Calu3 (cell line): ENCODE data around the gene C16orf86. TPM values are rescaled to one million over a fixed set of nuclear protein-coding genes. Genes with fewer than 3 reads are reported as not detected.
"Not testable (repeated sequence)": the region's sequence is repeated elsewhere in the genome, so short reads cannot be mapped to it uniquely, and the experiment has no call there.

Experiments used
- BruUV-seq: library from RNA; stranded (reverse); fragments of 400-500 nt; replicated peaks from 2 replicates; lab custom pipeline; 2021; lab: Mats Ljungman, UMichigan
- CTCF ChIA-PET: fragments of 300-600 bp; sonication (Branson Sonifier 250); formaldehyde crosslinking; loops from one replicate; lab custom pipeline; 2022; ENCODE audit warnings: antibody characterized with exemption; lab: Charles Lee
- DNase-seq: peaks from one replicate; pipeline ENCODE4 v3.0.0; 2022
- H3K27ac Mint-ChIP-seq: one replicate; pipeline ENCODE4 v1.8.0; 2022; ENCODE audit warnings: mixed read lengths; ENCODE audit not compliant: unreplicated experiment
- H3K27me3 Mint-ChIP-seq: one replicate; pipeline ENCODE4 v1.8.0; 2022; ENCODE audit warnings: mixed read lengths; ENCODE audit not compliant: unreplicated experiment
- H3K36me3 Mint-ChIP-seq: one replicate; pipeline ENCODE4 v1.8.0; 2022; ENCODE audit warnings: mild to moderate bottlenecking, moderate library complexity, mixed read lengths; ENCODE audit not compliant: insufficient read depth, unreplicated experiment
- H3K4me1 Mint-ChIP-seq: one replicate; pipeline ENCODE4 v1.8.0; 2022; ENCODE audit warnings: mild to moderate bottlenecking, low read depth, mixed read lengths; ENCODE audit not compliant: unreplicated experiment
- H3K4me3 Mint-ChIP-seq: one replicate; pipeline ENCODE4 v1.8.0; 2022; ENCODE audit warnings: mild to moderate bottlenecking, low read depth, moderate library complexity, mixed read lengths; ENCODE audit not compliant: unreplicated experiment
- H3K9me3 Mint-ChIP-seq: one replicate; pipeline ENCODE4 v1.8.0; 2022; ENCODE audit warnings: low read depth, mixed read lengths; ENCODE audit not compliant: unreplicated experiment
- intact Hi-C: fragments of 100-400 bp; cut with micrococcal nuclease; formaldehyde crosslinking; loops from one replicate; pipeline ENCODE4 v1.10.0; 2022; ENCODE audit not compliant: unreplicated experiment
- total RNA-seq: library from RNA; stranded (reverse); gene quantifications from 2 replicates; pipeline ENCODE4 v1.2.3, GENCODE V29; 2022
- TF ChIP-seq, protein P1 (sequence below): fragments of 200-600 bp; IDR thresholded peaks from one replicate; pipeline ENCODE4 v1.8.0; 2022; ENCODE audit warnings: antibody characterized with exemption; ENCODE audit not compliant: unreplicated experiment

Gene C16orf86
- total RNA-seq, 1 experiment from 2014 or later = 0.68 TPM

DNA sequence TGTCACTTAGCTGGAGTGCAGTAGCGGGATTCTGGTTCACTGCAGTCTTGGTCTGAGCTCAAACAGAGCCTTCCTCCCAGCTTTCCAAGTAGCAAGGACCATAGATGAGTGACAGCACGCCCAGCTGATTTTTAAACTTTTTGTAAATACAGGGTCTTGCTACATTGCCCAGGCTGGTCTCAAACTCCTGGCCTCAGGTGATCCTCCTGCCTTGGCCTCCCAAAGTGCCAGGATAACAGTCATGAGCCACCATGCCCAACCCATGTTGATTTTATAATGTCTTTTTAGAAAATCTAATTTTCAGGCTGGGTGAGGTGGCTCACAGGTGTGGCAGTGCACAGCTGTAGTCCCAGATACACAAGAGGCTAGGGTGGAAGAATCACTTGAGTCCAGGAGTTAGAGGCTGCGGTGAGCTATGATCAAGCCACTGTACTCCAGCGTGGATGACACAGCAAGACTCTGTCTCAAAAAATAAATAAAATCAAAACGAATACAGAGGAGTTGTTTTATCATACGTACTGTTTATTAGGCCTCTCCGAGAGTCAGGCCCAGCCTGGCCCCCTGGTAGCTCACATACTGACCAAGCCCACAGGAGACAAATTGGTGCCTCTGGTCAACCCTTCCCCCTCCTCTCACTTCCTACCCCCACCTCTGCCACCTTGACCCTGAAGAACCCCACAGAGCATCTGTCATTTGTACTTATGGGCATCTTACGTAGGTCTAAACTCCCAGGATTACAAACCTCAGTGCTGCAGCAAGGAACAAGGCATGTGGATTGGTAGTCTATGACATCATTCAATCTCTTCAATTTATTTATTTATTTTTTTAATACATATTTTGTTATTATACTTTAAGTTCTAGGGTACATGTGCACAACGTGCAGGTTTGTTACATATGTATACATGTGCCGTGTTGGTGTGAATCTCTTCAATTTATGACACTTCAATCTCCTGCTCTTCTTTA lies 13.6 kb downstream of the C16orf86 start:
- no peaks in the 10 kb centered on the region for H3K4me1 Mint-ChIP-seq
- no peak for DNase-seq
- H3K27ac Mint-ChIP-seq = no peak overlapping the region
- TF ChIP-seq, protein P1, sequence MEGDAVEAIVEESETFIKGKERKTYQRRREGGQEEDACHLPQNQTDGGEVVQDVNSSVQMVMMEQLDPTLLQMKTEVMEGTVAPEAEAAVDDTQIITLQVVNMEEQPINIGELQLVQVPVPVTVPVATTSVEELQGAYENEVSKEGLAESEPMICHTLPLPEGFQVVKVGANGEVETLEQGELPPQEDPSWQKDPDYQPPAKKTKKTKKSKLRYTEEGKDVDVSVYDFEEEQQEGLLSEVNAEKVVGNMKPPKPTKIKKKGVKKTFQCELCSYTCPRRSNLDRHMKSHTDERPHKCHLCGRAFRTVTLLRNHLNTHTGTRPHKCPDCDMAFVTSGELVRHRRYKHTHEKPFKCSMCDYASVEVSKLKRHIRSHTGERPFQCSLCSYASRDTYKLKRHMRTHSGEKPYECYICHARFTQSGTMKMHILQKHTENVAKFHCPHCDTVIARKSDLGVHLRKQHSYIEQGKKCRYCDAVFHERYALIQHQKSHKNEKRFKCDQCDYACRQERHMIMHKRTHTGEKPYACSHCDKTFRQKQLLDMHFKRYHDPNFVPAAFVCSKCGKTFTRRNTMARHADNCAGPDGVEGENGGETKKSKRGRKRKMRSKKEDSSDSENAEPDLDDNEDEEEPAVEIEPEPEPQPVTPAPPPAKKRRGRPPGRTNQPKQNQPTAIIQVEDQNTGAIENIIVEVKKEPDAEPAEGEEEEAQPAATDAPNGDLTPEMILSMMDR = no peak
- no peaks in the 10 kb centered on the region for H3K9me3 Mint-ChIP-seq
- CTCF ChIA-PET = interaction anchor here (1.0 kb wide), 1 partner anchor 20 kb away, joined by 4 read pairs; the partner anchor contains the start of gene ACD
- no peaks in the 10 kb centered on the region for H3K27me3 Mint-ChIP-seq
- H3K36me3 Mint-ChIP-seq = peaks cover 6% of the 10 kb centered on the region
- no peak overlapping the region for H3K4me3 Mint-ChIP-seq
- BruUV-seq = no TSS peak
- intact Hi-C loops = no loop called here

DNA sequence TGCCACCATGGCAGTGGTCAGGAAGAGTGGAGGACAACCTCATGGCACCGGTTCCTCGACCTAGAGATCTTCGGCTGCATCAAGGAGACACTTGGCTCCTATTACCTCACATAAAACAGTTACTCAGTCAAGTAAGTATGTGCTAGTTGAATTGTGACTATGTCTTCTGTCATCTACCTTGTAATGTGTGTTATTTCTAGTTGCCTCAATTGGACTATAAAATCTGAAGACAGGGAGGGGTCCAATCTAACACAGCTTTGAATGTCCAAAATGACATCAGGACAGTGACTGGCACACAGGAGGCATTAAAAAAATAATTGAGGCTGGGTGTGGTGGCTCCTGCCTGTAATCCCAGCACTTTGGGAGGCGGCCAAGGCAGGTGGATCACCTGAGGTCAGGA lies 17.2 kb downstream of the C16orf86 start:
- DNase-seq = no peak
- H3K27me3 Mint-ChIP-seq = no peaks in the 10 kb centered on the region
- no peak overlapping the region for H3K4me3 Mint-ChIP-seq
- H3K27ac Mint-ChIP-seq = no peak overlapping the region
- BruUV-seq = no TSS peak
- H3K4me1 Mint-ChIP-seq = no peaks in the 10 kb centered on the region
- TF ChIP-seq, protein P1 = no peak
- intact Hi-C loops = no loop called here
- no peaks in the 10 kb centered on the region for H3K9me3 Mint-ChIP-seq
- H3K36me3 Mint-ChIP-seq = peaks cover 9% of the 10 kb centered on the region
- CTCF ChIA-PET = interaction anchor here (0.6 kb wide), 1 partner anchor 208 kb away, joined by 4 read pairs; no protein-coding TSS in a partner anchor

DNA sequence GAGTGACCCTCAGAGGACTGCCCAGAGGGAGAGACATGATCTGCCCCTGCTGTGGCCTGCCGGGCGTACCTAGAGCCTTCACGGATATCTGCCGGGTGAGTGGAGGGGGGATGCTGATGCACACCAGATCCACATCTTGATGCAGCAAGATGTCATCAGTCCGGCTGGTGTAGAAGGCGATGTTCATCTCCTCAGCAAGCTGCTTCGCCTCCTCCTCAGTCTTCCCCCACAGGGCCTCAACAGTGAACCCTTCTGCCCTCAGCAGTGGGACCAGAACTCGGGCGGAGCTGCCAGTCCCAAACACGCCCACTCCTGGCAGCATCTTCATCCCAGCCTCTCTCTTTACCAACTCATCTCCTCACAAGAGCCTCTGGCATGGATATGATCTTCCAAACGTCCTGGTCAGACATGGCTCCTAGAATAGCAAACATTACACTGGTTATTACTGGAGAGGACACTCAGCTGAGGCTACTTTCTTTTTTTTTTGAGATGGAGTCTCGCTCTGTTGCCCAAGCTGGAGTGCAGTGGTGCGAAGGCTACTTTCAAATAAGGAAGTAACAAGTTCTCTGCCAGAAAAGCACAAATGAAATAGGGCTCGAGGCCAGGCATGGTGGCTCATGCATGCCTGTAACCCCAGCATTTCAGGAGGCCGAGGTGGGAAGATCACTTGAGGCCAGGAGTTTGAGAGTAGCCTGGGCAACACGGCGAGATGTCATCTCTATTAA lies 18.9 kb downstream of the C16orf86 start:
- H3K27ac Mint-ChIP-seq = no peak overlapping the region
- intact Hi-C loops = no loop called here

DNA sequence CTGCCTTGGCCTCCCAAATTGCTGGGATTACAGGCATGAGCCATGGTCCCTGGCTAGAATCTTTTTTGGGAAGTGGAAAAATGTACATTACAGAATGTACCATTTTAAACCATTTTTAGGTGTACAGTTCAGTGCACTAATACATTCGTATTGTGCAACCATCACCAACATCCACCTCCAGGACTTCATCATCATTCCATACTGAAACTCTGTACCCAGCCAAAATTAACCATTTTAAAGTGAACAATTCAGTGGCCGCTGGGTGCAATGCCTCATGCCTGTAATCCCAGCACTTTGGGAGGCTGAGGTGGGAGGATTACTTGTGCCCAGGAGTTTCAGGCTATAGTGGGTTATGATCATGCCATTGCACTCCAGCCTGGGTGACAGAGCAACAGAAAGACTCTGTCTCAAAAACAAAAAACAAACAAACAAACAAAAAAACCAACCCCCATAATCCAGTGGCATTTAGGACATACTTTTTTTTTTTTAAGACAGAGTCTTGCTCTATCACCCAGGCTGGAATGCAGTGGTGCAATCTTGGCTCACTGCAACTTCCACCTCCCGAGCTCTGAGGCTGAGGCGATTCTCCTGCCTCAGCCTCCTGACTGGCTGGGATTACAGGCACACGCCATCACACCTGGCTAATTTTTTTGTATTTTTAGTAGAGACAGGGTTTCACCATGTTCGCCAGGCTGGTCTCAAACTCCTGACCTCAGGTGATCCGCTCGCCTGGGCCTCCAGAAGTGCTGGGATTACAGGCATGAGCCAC lies 27.1 kb downstream of the C16orf86 start:
- DNase-seq = not testable (repeated sequence)

More for the DNA sequence above, 18.9 kb downstream of the C16orf86 start:
- no peaks in the 10 kb centered on the region for H3K9me3 Mint-ChIP-seq
- CTCF ChIA-PET = no interaction called here
- H3K27me3 Mint-ChIP-seq = no peaks in the 10 kb centered on the region
- no TSS peak for BruUV-seq
- H3K4me1 Mint-ChIP-seq = no peaks in the 10 kb centered on the region
- TF ChIP-seq, protein P1 = no peak
- H3K36me3 Mint-ChIP-seq = peaks cover 9% of the 10 kb centered on the region
- no peak for DNase-seq
- H3K4me3 Mint-ChIP-seq = no peak overlapping the region

More for the DNA sequence above, 27.1 kb downstream of the C16orf86 start:
- H3K4me3 Mint-ChIP-seq, intact Hi-C loops, BruUV-seq, CTCF ChIA-PET, H3K27ac Mint-ChIP-seq, H3K9me3 Mint-ChIP-seq, H3K36me3 Mint-ChIP-seq, H3K27me3 Mint-ChIP-seq: not testable (repeated sequence)
- peaks cover 13% of the 10 kb centered on the region for H3K4me1 Mint-ChIP-seq
